Activated CD4-positive, alpha-beta T cell treated with anti-CD3 and anti-CD28 coated beads, Interleukin-2, amount 10 ng/mL, durations not matched to agents 7 days and 5 days (primary cell): ENCODE data around the gene SEC24C. TPM values are rescaled to one million over a fixed set of nuclear protein-coding genes. Genes with fewer than 3 reads are reported as not detected.
"Not testable (repeated sequence)": the region's sequence is repeated elsewhere in the genome, so short reads cannot be mapped to it uniquely, and the experiment has no call there.

Experiments
- CTCF ChIA-PET: fragments of 350-600 bp; sonication (Branson Sonifier 250); formaldehyde crosslinking; loops from one replicate; lab custom pipeline; 2021; ENCODE audit warnings: antibody characterized with exemption; lab: Charles Lee
- POLR2A ChIA-PET: fragments of 350-600 bp; sonication (Branson Sonifier 250); formaldehyde crosslinking; loops from one replicate; lab custom pipeline; 2021; ENCODE audit warnings: antibody characterized with exemption; lab: Charles Lee
- DNase-seq: peaks from one replicate; pipeline ENCODE4 v3.0.0-alpha.2; 2020
- H3K27ac Mint-ChIP-seq: one replicate; pipeline ENCODE4 v1.8.0; 2021; ENCODE audit warnings: mild to moderate bottlenecking, moderate library complexity, mixed read lengths
- H3K27me3 Mint-ChIP-seq: one replicate; pipeline ENCODE4 v1.8.0; 2021; ENCODE audit warnings: mixed read lengths
- H3K36me3 Mint-ChIP-seq: one replicate; pipeline ENCODE4 v1.8.0; 2021; ENCODE audit warnings: low read depth, mixed read lengths
- H3K4me1 Mint-ChIP-seq: one replicate; pipeline ENCODE4 v1.8.0; 2021; ENCODE audit warnings: mixed read lengths
- H3K4me3 Mint-ChIP-seq: one replicate; pipeline ENCODE4 v1.8.0; 2021; ENCODE audit warnings: mild to moderate bottlenecking, moderate library complexity, mixed read lengths
- H3K9me3 Mint-ChIP-seq: one replicate; pipeline ENCODE4 v1.8.0; 2021; ENCODE audit warnings: mixed read lengths
- total RNA-seq, 2 experiments: library from RNA; stranded (reverse); gene quantifications; one replicate each; pipeline ENCODE4 v1.2.3, GENCODE V29; 2021

Gene SEC24C
- total RNA-seq, 2 experiments from 2014 or later, result 93.1 to 93.2 TPM

- H3K9me3 Mint-ChIP-seq, H3K4me1 Mint-ChIP-seq, DNase-seq, H3K27me3 Mint-ChIP-seq, POLR2A ChIA-PET, H3K4me3 Mint-ChIP-seq, H3K27ac Mint-ChIP-seq: not testable (repeated sequence)
- H3K36me3 Mint-ChIP-seq, result peaks cover 38% of the 10 kb centered on the region
- CTCF ChIA-PET, result interaction anchor here (0.9 kb wide), 1 partner anchor 57 kb away, joined by 3 read pairs; no protein-coding TSS in a partner anchor
Observed at GRCh38 chr10:73715179-73716156, 28.7 kb upstream of the SEC24C start.

- Mint-ChIP-seq H3K4me3 (no peak overlapping the region), H3K27ac (no peak overlapping the region), H3K27me3 (no peaks in the 10 kb centered on the region), H3K36me3 (peaks cover 46% of the 10 kb centered on the region), H3K4me1 (peaks cover 5% of the 10 kb centered on the region), H3K9me3 (no peaks in the 10 kb centered on the region)
- ChIA-PET POLR2A (no interaction called here), CTCF (interaction anchor here (0.5 to 0.9 kb wide), 2 partner anchors 58 to 687 kb away, joined by 3 read pairs; no protein-coding TSS in a partner anchor)
- no peak for DNase-seq
Observed at GRCh38 chr10:73716251-73716650, 27.9 kb upstream of the SEC24C start.

- H3K9me3 Mint-ChIP-seq, result no peaks in the 10 kb centered on the region
- no peaks in the 10 kb centered on the region for H3K27me3 Mint-ChIP-seq
- H3K4me1 Mint-ChIP-seq, result peaks cover 5% of the 10 kb centered on the region
- H3K4me3 Mint-ChIP-seq, result no peak overlapping the region
- POLR2A ChIA-PET, result no interaction called here
- no peak for DNase-seq
- H3K36me3 Mint-ChIP-seq, result peaks cover 50% of the 10 kb centered on the region
- H3K27ac Mint-ChIP-seq, result no peak overlapping the region
- CTCF ChIA-PET, result no interaction called here
Observed at GRCh38 chr10:73717556-73717955, 26.6 kb upstream of the SEC24C start.

GRCh38 chr10:73720561-73720960 is 23.6 kb upstream of the SEC24C start:
- H3K27ac Mint-ChIP-seq, H3K4me1 Mint-ChIP-seq, H3K4me3 Mint-ChIP-seq, POLR2A ChIA-PET, H3K27me3 Mint-ChIP-seq, DNase-seq, CTCF ChIA-PET, H3K9me3 Mint-ChIP-seq: not testable (repeated sequence)
- H3K36me3 Mint-ChIP-seq, result peaks cover 45% of the 10 kb centered on the region

- CTCF ChIA-PET, result no interaction called here
- H3K27me3 Mint-ChIP-seq, result no peaks in the 10 kb centered on the region
- POLR2A ChIA-PET, result no interaction called here
Observed at GRCh38 chr10:73723516-73723915, 20.7 kb upstream of the SEC24C start.

GRCh38 chr10:73729781-73730152 is 14.4 kb upstream of the SEC24C start:
- Mint-ChIP-seq H3K36me3 (peaks cover 24% of the 10 kb centered on the region), H3K27ac (peak overlapping the region; percentile 97), H3K4me1 (peaks cover 14% of the 10 kb centered on the region), H3K4me3 (peak overlapping the region; percentile 95)
- peak; percentile 52 for DNase-seq
- not testable (repeated sequence) for H3K27me3 Mint-ChIP-seq, H3K9me3 Mint-ChIP-seq
- POLR2A ChIA-PET, result interaction anchor here (0.6 kb wide), 1 partner anchor 104 kb away, joined by 3 read pairs; no protein-coding TSS in a partner anchor
- CTCF ChIA-PET, result interaction anchor here (0.6 to 0.8 kb wide), 3 partner anchors 14 to 178 kb away, joined by 3 to 4 read pairs (median 4); no protein-coding TSS in a partner anchor

More at GRCh38 chr10:73723516-73723915, 20.7 kb upstream of the SEC24C start:
- Mint-ChIP-seq H3K4me1 (peaks cover 2% of the 10 kb centered on the region), H3K4me3 (no peak overlapping the region), H3K27ac (no peak overlapping the region), H3K9me3 (no peaks in the 10 kb centered on the region), H3K36me3 (peaks cover 50% of the 10 kb centered on the region)
- no peak for DNase-seq

GRCh38 chr10:73730153-73730906 is 13.8 kb upstream of the SEC24C start:
- Mint-ChIP-seq H3K27ac (peak overlapping the region; percentile 97), H3K4me3 (peak overlapping the region; percentile 95), H3K36me3 (peaks cover 25% of the 10 kb centered on the region), H3K4me1 (peaks cover 15% of the 10 kb centered on the region), H3K9me3 (no peaks in the 10 kb centered on the region), H3K27me3 (no peaks in the 10 kb centered on the region)
- POLR2A ChIA-PET, result interaction anchor here (0.6 kb wide), 1 partner anchor 105 kb away, joined by 3 read pairs; no protein-coding TSS in a partner anchor
- CTCF ChIA-PET, result interaction anchor here (0.8 to 2.7 kb wide), 3 partner anchors 10 to 13 kb away, joined by 3 to 21 read pairs (median 4); partner anchors contain the start of gene SEC24C
- peak; percentile 94 for DNase-seq

GRCh38 chr10:73731588-73732375 is 12.4 kb upstream of the SEC24C start:
- no peaks in the 10 kb centered on the region for H3K27me3 Mint-ChIP-seq
- ChIA-PET POLR2A (no interaction called here), CTCF (interaction anchor here (0.6 to 2.7 kb wide), 3 partner anchors 8 to 1597 kb away, joined by 3 to 21 read pairs (median 3); partner anchors contain the start of gene SEC24C)
- no peak for DNase-seq
- no peak overlapping the region for H3K4me3 Mint-ChIP-seq
- H3K9me3 Mint-ChIP-seq, result no peaks in the 10 kb centered on the region
- no peak overlapping the region for H3K27ac Mint-ChIP-seq
- H3K36me3 Mint-ChIP-seq, result peaks cover 16% of the 10 kb centered on the region
- peaks cover 15% of the 10 kb centered on the region for H3K4me1 Mint-ChIP-seq

- Mint-ChIP-seq H3K36me3 (peaks cover 10% of the 10 kb centered on the region), H3K27me3 (no peaks in the 10 kb centered on the region), H3K4me3 (no peak overlapping the region), H3K9me3 (no peaks in the 10 kb centered on the region), H3K27ac (no peak overlapping the region), H3K4me1 (peaks cover 15% of the 10 kb centered on the region)
- POLR2A ChIA-PET, result no interaction called here
- CTCF ChIA-PET, result interaction anchor here (2.7 kb wide), 1 partner anchor 11 kb away, joined by 21 read pairs; the partner anchor contains the start of gene SEC24C
- DNase-seq, result no peak
Observed at GRCh38 chr10:73732426-73732825, 11.7 kb upstream of the SEC24C start.

- Mint-ChIP-seq H3K27me3 (no peaks in the 10 kb centered on the region), H3K9me3 (no peaks in the 10 kb centered on the region), H3K36me3 (peaks cover 8% of the 10 kb centered on the region), H3K4me1 (peaks cover 15% of the 10 kb centered on the region), H3K4me3 (no peak overlapping the region), H3K27ac (no peak overlapping the region)
- no peak for DNase-seq
- ChIA-PET POLR2A (no interaction called here), CTCF (interaction anchor here (1.0 to 2.7 kb wide), 2 partner anchors 10 kb away, joined by 6 to 21 read pairs; partner anchors contain the start of gene SEC24C)
Observed at GRCh38 chr10:73732931-73733623, 11.1 kb upstream of the SEC24C start.

GRCh38 chr10:73734028-73734720 is 10.0 kb upstream of the SEC24C start:
- POLR2A ChIA-PET, result interaction anchor here (0.7 kb wide), 1 partner anchor 239 kb away, joined by 3 read pairs; no protein-coding TSS in a partner anchor
- Mint-ChIP-seq H3K27me3 (no peaks in the 10 kb centered on the region), H3K27ac (no peak overlapping the region), H3K9me3 (no peaks in the 10 kb centered on the region), H3K36me3 (peaks cover 8% of the 10 kb centered on the region), H3K4me1 (peaks cover 14% of the 10 kb centered on the region), H3K4me3 (no peak overlapping the region)
- CTCF ChIA-PET, result interaction anchor here (1.0 kb wide), 1 partner anchor 9 kb away, joined by 6 read pairs; the partner anchor contains the start of gene SEC24C
- no peak for DNase-seq
